Measurements from ENCODE around the gene DPP6. TPM values are rescaled to one million over a fixed set of nuclear protein-coding genes. Genes with fewer than 3 reads are reported as not detected.
A peak's percentile ranks its signal among the peaks of the same experiment; 100 is the strongest.
"Not testable (repeated sequence)": the region's sequence is repeated elsewhere in the genome, so short reads cannot be mapped to it uniquely, and the experiment has no call there.

Gene DPP6
- total and polyA plus RNA-seq, 5 donors, result 0.07 to 0.35 (median 0.11) TPM; not detected in 2

GRCh38 chr7:154051006-154051642, 1.1 kb upstream of the DPP6 start:
- H3K4me3 ChIP-seq (ENCODE audit: low read length); H3K4me1 ChIP-seq (ENCODE audit: control insufficient read depth, insufficient read depth, low read length); H3K27me3 ChIP-seq (ENCODE audit: control insufficient read depth, insufficient read depth); H3K27ac ChIP-seq (ENCODE audit: low read length); DNase-seq; H3K9me3 ChIP-seq (ENCODE audit: control insufficient read depth, low read length); intact Hi-C loops (cut with DNase I): not testable (repeated sequence)
- WGBS, result 10% methylated on average over 18 of the region's 42 CpGs
- ATAC-seq, result peak; percentile 91 to 96

- ATAC-seq; H3K4me3 ChIP-seq (ENCODE audit: low read length); H3K4me1 ChIP-seq (ENCODE audit: control insufficient read depth, insufficient read depth, low read length); H3K9me3 ChIP-seq (ENCODE audit: control insufficient read depth, low read length); intact Hi-C loops (cut with DNase I); DNase-seq; H3K27ac ChIP-seq (ENCODE audit: low read length); H3K27me3 ChIP-seq (ENCODE audit: control insufficient read depth, insufficient read depth): not testable (repeated sequence)
- under 1% methylated on average over 82 of the region's 83 CpGs for WGBS
Observed at GRCh38 chr7:154052530-154053252, 493 bp downstream of the DPP6 start.

- H3K4me1 ChIP-seq (ENCODE audit: control insufficient read depth, insufficient read depth, low read length); H3K27me3 ChIP-seq (ENCODE audit: control insufficient read depth, insufficient read depth); ATAC-seq; H3K4me3 ChIP-seq (ENCODE audit: low read length); H3K27ac ChIP-seq (ENCODE audit: low read length); intact Hi-C loops (cut with DNase I); DNase-seq; H3K9me3 ChIP-seq (ENCODE audit: control insufficient read depth, low read length): not testable (repeated sequence)
- WGBS, result 36% methylated on average over 10 of the region's 16 CpGs
Observed at GRCh38 chr7:154053466-154054312, 1.5 kb downstream of the DPP6 start.

- WGBS, result 18% methylated on average over 1 of the region's 2 CpGs
- H3K27me3 ChIP-seq (ENCODE audit: control insufficient read depth, insufficient read depth); H3K27ac ChIP-seq (ENCODE audit: low read length); DNase-seq; H3K4me1 ChIP-seq (ENCODE audit: control insufficient read depth, insufficient read depth, low read length); H3K9me3 ChIP-seq (ENCODE audit: control insufficient read depth, low read length); intact Hi-C loops (cut with DNase I); ATAC-seq; H3K4me3 ChIP-seq (ENCODE audit: low read length): not testable (repeated sequence)
Observed at GRCh38 chr7:154054664-154055063, 2.5 kb downstream of the DPP6 start.

- H3K27ac ChIP-seq (ENCODE audit: low read length); H3K9me3 ChIP-seq (ENCODE audit: control insufficient read depth, low read length); H3K4me1 ChIP-seq (ENCODE audit: control insufficient read depth, insufficient read depth, low read length); H3K4me3 ChIP-seq (ENCODE audit: low read length); ATAC-seq; H3K27me3 ChIP-seq (ENCODE audit: control insufficient read depth, insufficient read depth); intact Hi-C loops (cut with DNase I): not testable (repeated sequence)
- whole genome bisulfite sequencing, result 11% methylated on average over 9 of the region's 9 CpGs
- peak; percentile 18 to 64 (median 62) for DNase-seq
Observed at GRCh38 chr7:154055491-154056106, 3.4 kb downstream of the DPP6 start.

GRCh38 chr7:154058783-154059182, 6.6 kb downstream of the DPP6 start:
- H3K27ac ChIP-seq (ENCODE audit: low read length); H3K4me3 ChIP-seq (ENCODE audit: low read length); H3K27me3 ChIP-seq (ENCODE audit: control insufficient read depth, insufficient read depth); H3K4me1 ChIP-seq (ENCODE audit: control insufficient read depth, insufficient read depth, low read length); H3K9me3 ChIP-seq (ENCODE audit: control insufficient read depth, low read length); ATAC-seq; intact Hi-C loops (cut with DNase I): not testable (repeated sequence)
- DNase-seq, result peak in 1 of 3 donors; percentile 43
- WGBS, result 85% methylated on average over 14 of the region's 14 CpGs

GRCh38 chr7:154060551-154060950, 8.4 kb downstream of the DPP6 start:
- H3K9me3 ChIP-seq (ENCODE audit: control insufficient read depth, low read length); intact Hi-C loops (cut with DNase I); H3K27me3 ChIP-seq (ENCODE audit: control insufficient read depth, insufficient read depth); H3K4me3 ChIP-seq (ENCODE audit: low read length); H3K27ac ChIP-seq (ENCODE audit: low read length); ATAC-seq; H3K4me1 ChIP-seq (ENCODE audit: control insufficient read depth, insufficient read depth, low read length): not testable (repeated sequence)
- peak in 1 of 3 donors; percentile 39 for DNase-seq
- 85% methylated on average over 15 of the region's 15 CpGs for WGBS

GRCh38 chr7:154071833-154072232, 19.6 kb downstream of the DPP6 start:
- intact Hi-C loops (cut with DNase I); DNase-seq: not testable (repeated sequence)
- 13% methylated on average over 4 of the region's 4 CpGs for WGBS

GRCh38 chr7:154072395-154073181, 20.4 kb downstream of the DPP6 start:
- WGBS, result 69% methylated on average over 15 of the region's 15 CpGs
- H3K27ac ChIP-seq (ENCODE audit: low read length); H3K27me3 ChIP-seq (ENCODE audit: control insufficient read depth, insufficient read depth); intact Hi-C loops (cut with DNase I); DNase-seq; H3K9me3 ChIP-seq (ENCODE audit: control insufficient read depth, low read length); H3K4me3 ChIP-seq (ENCODE audit: low read length); H3K4me1 ChIP-seq (ENCODE audit: control insufficient read depth, insufficient read depth, low read length): not testable (repeated sequence)
- peak in 1 of 2 donors; percentile 26 for ATAC-seq

More at GRCh38 chr7:154071833-154072232, 19.6 kb downstream of the DPP6 start:
- not testable (repeated sequence) for H3K4me1 ChIP-seq (ENCODE audit: control insufficient read depth, insufficient read depth, low read length); H3K4me3 ChIP-seq (ENCODE audit: low read length); H3K27ac ChIP-seq (ENCODE audit: low read length); H3K27me3 ChIP-seq (ENCODE audit: control insufficient read depth, insufficient read depth); H3K9me3 ChIP-seq (ENCODE audit: control insufficient read depth, low read length)
- peak in 1 of 2 donors; percentile 64 for ATAC-seq

- H3K4me3 ChIP-seq (ENCODE audit: low read length); H3K4me1 ChIP-seq (ENCODE audit: control insufficient read depth, insufficient read depth, low read length); DNase-seq; H3K27me3 ChIP-seq (ENCODE audit: control insufficient read depth, insufficient read depth); intact Hi-C loops (cut with DNase I); H3K27ac ChIP-seq (ENCODE audit: low read length); ATAC-seq; H3K9me3 ChIP-seq (ENCODE audit: control insufficient read depth, low read length): not testable (repeated sequence)
- 74% methylated on average over 2 of the region's 2 CpGs for WGBS
Observed at GRCh38 chr7:154078523-154078922, 26.3 kb downstream of the DPP6 start.
